ENCODE measurements around the gene MUC2. TPM values are rescaled to one million over a fixed set of nuclear protein-coding genes. Genes with fewer than 3 reads are reported as not detected.

The MUC2 gene
- total RNA-seq, 2 experiments from 2014 or later, result not detected

DNA sequence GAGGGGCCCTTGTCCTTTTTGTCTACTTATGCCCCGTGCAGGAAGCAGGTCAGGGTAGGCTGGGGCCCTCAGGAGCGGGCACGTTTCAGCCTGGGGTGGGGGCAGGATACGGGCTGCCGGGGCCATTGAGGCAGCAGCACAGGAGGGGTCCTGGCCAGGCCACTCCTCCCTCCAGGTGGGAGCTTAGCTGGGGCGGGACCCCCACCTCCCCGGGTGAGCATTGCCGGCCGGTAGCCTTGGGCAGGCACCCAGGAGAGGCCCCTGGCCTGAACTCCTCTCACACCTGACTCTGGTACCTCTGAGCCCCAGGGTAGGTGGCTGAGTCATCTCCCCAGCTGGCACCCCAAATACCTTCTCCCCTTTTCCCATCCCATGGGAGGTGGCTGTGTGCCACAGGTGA lies 33.2 kb upstream of the MUC2 start:
- Histone ChIP-seq H3K4me2 (ENCODE audit: low read length) (no peak overlapping the region), H2AFZ (ENCODE audit: low read length) (no peak overlapping the region), H3K36me3 (ENCODE audit: insufficient read depth, low read length) (no peaks in the 10 kb centered on the region), H3K9me2 (ENCODE audit: insufficient read depth, low read length) (no peaks in the 10 kb centered on the region), H4K20me1 (ENCODE audit: insufficient read depth, low read length) (no peaks in the 10 kb centered on the region), H3K27ac (ENCODE audit: low read depth, low read length, poor library complexity, severe bottlenecking) (no peak overlapping the region), H3K4me1 (ENCODE audit: insufficient read depth, low read length, poor library complexity, severe bottlenecking) (no peaks in the 10 kb centered on the region), H3K4me3 (ENCODE audit: low read depth, low read length, poor library complexity, severe bottlenecking) (no peak overlapping the region), H3K9me3 (ENCODE audit: low read length) (no peaks in the 10 kb centered on the region), H3K79me2 (ENCODE audit: insufficient read depth, low read depth, low read length) (no peaks in the 10 kb centered on the region)
- intact Hi-C loops (cut with micrococcal nuclease; ENCODE audit: unreplicated experiment), result no loop called here
- ChIA-PET CTCF (ENCODE audit: unreplicated experiment) (no interaction called here), POLR2A (no interaction called here)
- DNase-seq (ENCODE audit: low spot score), result no peak
- TF ChIP-seq EZH2phosphoT487 (IDR thresholded peaks at IDR 0.05; ENCODE audit: borderline replicate concordance, low read depth, low read length), result no peak
- no peak for TF ChIP-seq CTCF (conservative IDR thresholded peaks at IDR 0.05; ENCODE audit: low read length)
- no TSS peak for BruUV-seq (replicated peaks)

DNA sequence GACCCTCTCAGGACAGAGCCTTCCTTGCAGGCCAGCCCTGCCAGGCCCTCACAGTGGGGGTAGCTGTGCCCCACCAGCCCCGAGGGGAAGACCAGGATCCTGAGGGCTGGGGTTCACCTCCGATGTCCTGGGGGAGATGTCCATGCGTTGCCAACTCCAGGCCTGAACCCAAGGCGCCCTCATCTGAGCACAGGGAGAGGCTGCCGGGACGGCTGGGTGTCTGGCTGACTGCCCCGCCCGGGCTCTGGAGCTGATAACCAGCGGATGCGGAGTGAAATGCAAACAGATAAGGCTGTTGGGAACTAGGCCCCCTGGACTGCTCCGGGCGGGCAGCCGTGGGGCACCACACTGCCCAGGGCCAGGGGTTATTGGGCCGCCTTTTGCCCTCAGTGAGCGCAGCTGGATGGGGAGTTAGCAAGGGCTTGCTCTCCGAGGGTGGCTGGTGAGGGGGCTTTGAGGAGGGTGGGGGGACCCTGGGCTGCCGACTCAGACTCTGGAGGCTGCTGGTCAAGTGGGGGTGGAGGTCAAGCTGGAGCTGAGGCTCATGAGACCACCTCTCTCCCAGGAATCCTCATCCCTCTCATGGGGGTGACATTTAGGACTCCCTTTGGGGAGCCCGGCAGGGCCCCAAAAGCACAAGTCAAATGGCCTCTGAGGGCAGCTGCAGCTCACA lies 32.6 kb upstream of the MUC2 start:
- Histone ChIP-seq H3K27ac (ENCODE audit: low read depth, low read length, poor library complexity, severe bottlenecking) (no peak overlapping the region), H3K36me3 (ENCODE audit: insufficient read depth, low read length) (no peaks in the 10 kb centered on the region), H2AFZ (ENCODE audit: low read length) (no peak overlapping the region), H3K9me2 (ENCODE audit: insufficient read depth, low read length) (no peaks in the 10 kb centered on the region), H3K4me1 (ENCODE audit: insufficient read depth, low read length, poor library complexity, severe bottlenecking) (no peaks in the 10 kb centered on the region), H3K4me3 (ENCODE audit: low read depth, low read length, poor library complexity, severe bottlenecking) (no peak overlapping the region), H3K9me3 (ENCODE audit: low read length) (no peaks in the 10 kb centered on the region), H3K79me2 (ENCODE audit: insufficient read depth, low read depth, low read length) (no peaks in the 10 kb centered on the region), H4K20me1 (ENCODE audit: insufficient read depth, low read length) (no peaks in the 10 kb centered on the region), H3K4me2 (ENCODE audit: low read length) (no peak overlapping the region)
- intact Hi-C loops (cut with micrococcal nuclease; ENCODE audit: unreplicated experiment), result no loop called here
- no TSS peak for BruUV-seq (replicated peaks)
- TF ChIP-seq EZH2phosphoT487 (IDR thresholded peaks at IDR 0.05; ENCODE audit: borderline replicate concordance, low read depth, low read length) (no peak), CTCF (conservative IDR thresholded peaks at IDR 0.05; ENCODE audit: low read length) (no peak)
- POLR2A ChIA-PET, result no interaction called here
- CTCF ChIA-PET (ENCODE audit: unreplicated experiment), result no interaction called here
- DNase-seq (ENCODE audit: low spot score), result no peak
